ENCODE data around the gene FOXC1. TPM values are rescaled to one million over a fixed set of nuclear protein-coding genes. Genes with fewer than 3 reads are reported as not detected.

Gene FOXC1
- total and polyA plus RNA-seq, 4 donors = 0.08 to 0.33 (median 0.14) TPM

DNA sequence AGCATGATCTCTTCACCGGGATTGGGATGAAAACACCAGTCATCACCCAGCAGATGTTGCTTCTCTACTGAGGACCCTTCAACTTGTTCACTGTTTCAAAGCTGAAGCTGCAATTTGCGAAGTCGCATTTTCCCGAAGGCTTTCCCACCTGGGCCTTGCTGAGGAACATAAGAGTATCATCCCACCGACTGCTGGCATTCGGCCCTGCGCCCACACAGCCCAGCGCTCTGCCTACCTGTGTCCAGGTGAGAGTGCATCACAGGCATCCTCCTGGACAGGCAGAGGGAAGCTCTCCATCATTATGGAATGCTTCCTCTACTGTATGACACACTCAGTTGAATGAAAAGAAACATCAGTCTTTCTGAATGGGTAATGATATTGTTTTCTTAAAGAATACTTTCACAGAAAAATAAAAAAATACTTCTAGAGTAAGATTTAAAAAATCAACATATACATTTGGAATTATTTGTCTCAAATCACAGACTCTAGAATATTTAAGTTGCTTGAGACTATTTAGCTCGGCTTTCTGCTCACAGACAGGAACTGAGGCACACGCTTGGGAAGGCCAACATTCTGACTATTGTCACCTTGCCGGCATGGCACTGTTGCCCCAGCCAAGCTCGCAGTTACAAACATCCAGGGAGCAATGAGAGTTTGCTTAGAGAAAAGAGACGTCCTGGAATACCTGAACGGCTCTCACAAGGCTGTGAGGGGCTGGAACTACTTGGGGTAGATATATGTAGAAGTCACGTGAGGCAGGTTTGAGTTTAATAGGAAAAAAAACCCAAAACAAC is 48.7 kb downstream of the FOXC1 start:
- WGBS = 95% methylated on average over 15 of the region's 15 CpGs
- no peak for DNase-seq (ENCODE audit: low spot score)

More for the DNA sequence above, 48.7 kb downstream of the FOXC1 start:
- H3K27ac ChIP-seq (ENCODE audit: low read depth in 1 of 2, low read length in 2 of 2) = no peak overlapping the region
- TF ChIP-seq JUND (IDR thresholded peaks at IDR 0.05) = no peak
- TF ChIP-seq, protein P1, sequence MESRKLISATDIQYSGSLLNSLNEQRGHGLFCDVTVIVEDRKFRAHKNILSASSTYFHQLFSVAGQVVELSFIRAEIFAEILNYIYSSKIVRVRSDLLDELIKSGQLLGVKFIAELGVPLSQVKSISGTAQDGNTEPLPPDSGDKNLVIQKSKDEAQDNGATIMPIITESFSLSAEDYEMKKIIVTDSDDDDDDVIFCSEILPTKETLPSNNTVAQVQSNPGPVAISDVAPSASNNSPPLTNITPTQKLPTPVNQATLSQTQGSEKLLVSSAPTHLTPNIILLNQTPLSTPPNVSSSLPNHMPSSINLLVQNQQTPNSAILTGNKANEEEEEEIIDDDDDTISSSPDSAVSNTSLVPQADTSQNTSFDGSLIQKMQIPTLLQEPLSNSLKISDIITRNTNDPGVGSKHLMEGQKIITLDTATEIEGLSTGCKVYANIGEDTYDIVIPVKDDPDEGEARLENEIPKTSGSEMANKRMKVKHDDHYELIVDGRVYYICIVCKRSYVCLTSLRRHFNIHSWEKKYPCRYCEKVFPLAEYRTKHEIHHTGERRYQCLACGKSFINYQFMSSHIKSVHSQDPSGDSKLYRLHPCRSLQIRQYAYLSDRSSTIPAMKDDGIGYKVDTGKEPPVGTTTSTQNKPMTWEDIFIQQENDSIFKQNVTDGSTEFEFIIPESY (IDR thresholded peaks at IDR 0.05) = no peak
- TF ChIP-seq TAF1 (conservative IDR thresholded peaks at IDR 0.05) = no peak
- TF ChIP-seq REST (IDR thresholded peaks at IDR 0.05) = no peak
- no peak for TF ChIP-seq CTCF (IDR thresholded peaks at IDR 0.05; ENCODE audit: low read depth, low read length, missing input control)
- no peak for TF ChIP-seq SP1 (IDR thresholded peaks at IDR 0.05)
- TF ChIP-seq ATF3 (IDR thresholded peaks at IDR 0.05) = no peak
- no peaks in the 10 kb centered on the region for H3K9me3 ChIP-seq (ENCODE audit: control insufficient read depth in 4 of 4, low read length in 3 of 4)
- no peak overlapping the region for H3K9ac ChIP-seq (ENCODE audit: low read depth in 1 of 2, low read length in 2 of 2)
- H3K36me3 ChIP-seq (ENCODE audit: control insufficient read depth in 4 of 4, insufficient read depth in 3 of 4, low read depth in 1 of 4, low read length in 3 of 4) = no peaks in the 10 kb centered on the region
- no peaks in the 10 kb centered on the region for H3K4me1 ChIP-seq (ENCODE audit: control insufficient read depth in 4 of 4, insufficient read depth in 4 of 4, low read length in 3 of 4)
- H3K27me3 ChIP-seq (ENCODE audit: control insufficient read depth in 4 of 4, insufficient read depth in 4 of 4, low read length in 3 of 4) = no peaks in the 10 kb centered on the region
- no peak overlapping the region for H3K4me3 ChIP-seq (ENCODE audit: low read depth in 1 of 3, low read length in 3 of 3)
